Measurements from ENCODE around the gene SPTBN5. TPM values are rescaled to one million over a fixed set of nuclear protein-coding genes. Genes with fewer than 3 reads are reported as not detected.

SPTBN5 gene
- total RNA-seq, 1 donor from 2014 or later = 2.9 TPM

DNA sequence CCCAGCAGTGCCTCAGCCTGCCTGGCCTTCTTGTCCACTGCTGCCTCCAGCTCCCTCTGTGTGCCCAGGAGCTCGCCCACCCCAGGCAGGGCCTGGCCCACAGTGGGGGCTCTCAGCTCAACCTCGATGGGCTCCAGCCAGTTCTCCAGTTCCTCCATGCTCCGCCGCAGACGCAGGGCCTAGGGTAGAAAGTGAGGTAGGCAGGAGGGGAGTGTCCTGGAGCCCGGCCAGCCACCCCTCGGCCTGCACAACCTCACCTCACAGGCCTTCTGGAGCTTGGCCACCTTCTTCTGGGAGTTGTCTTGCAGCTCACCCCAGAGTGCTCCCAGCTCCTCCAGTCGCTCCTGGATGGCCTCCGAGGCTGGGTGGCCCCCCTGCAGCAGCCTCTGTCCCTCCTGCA, 36.5 kb downstream of the SPTBN5 start:
- Mint-ChIP-seq H3K36me3 (ENCODE audit: low read depth) (no peaks in the 10 kb centered on the region), H3K4me1 (ENCODE audit: low read depth) (no peaks in the 10 kb centered on the region), H3K27ac (ENCODE audit: unreplicated experiment) (no peak overlapping the region), H3K9me3 (ENCODE audit: low read depth) (no peaks in the 10 kb centered on the region), H3K27me3 (ENCODE audit: low read depth) (no peaks in the 10 kb centered on the region), H3K4me3 (ENCODE audit: unreplicated experiment) (no peak overlapping the region)
- TF ChIP-seq, protein P1, sequence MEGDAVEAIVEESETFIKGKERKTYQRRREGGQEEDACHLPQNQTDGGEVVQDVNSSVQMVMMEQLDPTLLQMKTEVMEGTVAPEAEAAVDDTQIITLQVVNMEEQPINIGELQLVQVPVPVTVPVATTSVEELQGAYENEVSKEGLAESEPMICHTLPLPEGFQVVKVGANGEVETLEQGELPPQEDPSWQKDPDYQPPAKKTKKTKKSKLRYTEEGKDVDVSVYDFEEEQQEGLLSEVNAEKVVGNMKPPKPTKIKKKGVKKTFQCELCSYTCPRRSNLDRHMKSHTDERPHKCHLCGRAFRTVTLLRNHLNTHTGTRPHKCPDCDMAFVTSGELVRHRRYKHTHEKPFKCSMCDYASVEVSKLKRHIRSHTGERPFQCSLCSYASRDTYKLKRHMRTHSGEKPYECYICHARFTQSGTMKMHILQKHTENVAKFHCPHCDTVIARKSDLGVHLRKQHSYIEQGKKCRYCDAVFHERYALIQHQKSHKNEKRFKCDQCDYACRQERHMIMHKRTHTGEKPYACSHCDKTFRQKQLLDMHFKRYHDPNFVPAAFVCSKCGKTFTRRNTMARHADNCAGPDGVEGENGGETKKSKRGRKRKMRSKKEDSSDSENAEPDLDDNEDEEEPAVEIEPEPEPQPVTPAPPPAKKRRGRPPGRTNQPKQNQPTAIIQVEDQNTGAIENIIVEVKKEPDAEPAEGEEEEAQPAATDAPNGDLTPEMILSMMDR (IDR thresholded peaks at IDR 0.05) = no peak
- DNase-seq (ENCODE audit: low spot score) = no peak

DNA sequence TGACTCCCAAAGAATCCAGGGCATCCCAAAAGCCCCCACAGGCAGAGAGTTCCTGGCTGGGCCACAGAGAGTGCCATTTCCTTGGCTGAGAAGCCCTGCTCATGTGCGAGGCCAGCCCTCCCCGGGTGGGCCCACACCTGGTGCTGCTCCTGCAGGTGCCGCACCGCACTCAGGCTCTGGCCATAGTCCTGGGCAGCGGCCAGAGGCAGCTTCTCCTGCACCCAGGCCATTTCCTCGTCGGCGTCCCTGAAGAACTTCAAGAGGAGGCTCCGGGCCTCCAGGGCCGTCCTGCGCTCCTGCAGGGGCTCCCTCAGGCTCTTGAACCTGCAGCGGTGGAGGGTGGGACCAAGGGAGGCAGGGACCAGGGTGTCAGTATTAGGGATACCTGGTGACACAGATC, 37.1 kb downstream of the SPTBN5 start:
- no peak for DNase-seq (ENCODE audit: low spot score)
- Mint-ChIP-seq H3K4me3 (ENCODE audit: unreplicated experiment) (no peak overlapping the region), H3K9me3 (ENCODE audit: low read depth) (no peaks in the 10 kb centered on the region), H3K27me3 (ENCODE audit: low read depth) (no peaks in the 10 kb centered on the region), H3K27ac (ENCODE audit: unreplicated experiment) (no peak overlapping the region), H3K4me1 (ENCODE audit: low read depth) (no peaks in the 10 kb centered on the region), H3K36me3 (ENCODE audit: low read depth) (no peaks in the 10 kb centered on the region)
- TF ChIP-seq, protein P1 (IDR thresholded peaks at IDR 0.05) = no peak

DNA sequence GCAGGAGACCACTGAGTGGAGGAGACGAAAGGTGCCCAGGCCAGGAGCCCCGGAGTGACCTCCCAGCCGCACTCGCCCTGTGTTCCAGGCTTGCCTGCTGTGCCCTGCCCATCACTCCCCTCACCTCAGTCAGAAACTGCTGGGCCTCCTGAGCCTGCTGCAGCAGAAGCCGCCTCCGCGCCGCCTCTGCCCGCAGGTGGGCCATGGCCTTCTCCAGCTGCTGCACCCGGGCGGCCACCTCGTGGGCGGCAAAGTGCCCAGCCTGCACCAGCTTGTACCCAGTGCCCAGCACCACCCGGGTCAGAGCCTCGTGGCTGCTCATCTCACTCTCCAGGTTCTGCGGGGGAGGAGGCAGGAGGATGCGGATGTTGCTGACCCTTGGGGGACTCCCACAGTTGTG, 37.6 kb downstream of the SPTBN5 start:
- H3K36me3 Mint-ChIP-seq (ENCODE audit: low read depth) = peaks cover under 1% of the 10 kb centered on the region
- no peaks in the 10 kb centered on the region for H3K9me3 Mint-ChIP-seq (ENCODE audit: low read depth)
- TF ChIP-seq, protein P1 (IDR thresholded peaks at IDR 0.05) = no peak
- no peak for DNase-seq (ENCODE audit: low spot score)
- H3K4me1 Mint-ChIP-seq (ENCODE audit: low read depth) = no peaks in the 10 kb centered on the region
- no peak overlapping the region for H3K27ac Mint-ChIP-seq (ENCODE audit: unreplicated experiment)
- H3K27me3 Mint-ChIP-seq (ENCODE audit: low read depth) = no peaks in the 10 kb centered on the region
- H3K4me3 Mint-ChIP-seq (ENCODE audit: unreplicated experiment) = no peak overlapping the region

DNA sequence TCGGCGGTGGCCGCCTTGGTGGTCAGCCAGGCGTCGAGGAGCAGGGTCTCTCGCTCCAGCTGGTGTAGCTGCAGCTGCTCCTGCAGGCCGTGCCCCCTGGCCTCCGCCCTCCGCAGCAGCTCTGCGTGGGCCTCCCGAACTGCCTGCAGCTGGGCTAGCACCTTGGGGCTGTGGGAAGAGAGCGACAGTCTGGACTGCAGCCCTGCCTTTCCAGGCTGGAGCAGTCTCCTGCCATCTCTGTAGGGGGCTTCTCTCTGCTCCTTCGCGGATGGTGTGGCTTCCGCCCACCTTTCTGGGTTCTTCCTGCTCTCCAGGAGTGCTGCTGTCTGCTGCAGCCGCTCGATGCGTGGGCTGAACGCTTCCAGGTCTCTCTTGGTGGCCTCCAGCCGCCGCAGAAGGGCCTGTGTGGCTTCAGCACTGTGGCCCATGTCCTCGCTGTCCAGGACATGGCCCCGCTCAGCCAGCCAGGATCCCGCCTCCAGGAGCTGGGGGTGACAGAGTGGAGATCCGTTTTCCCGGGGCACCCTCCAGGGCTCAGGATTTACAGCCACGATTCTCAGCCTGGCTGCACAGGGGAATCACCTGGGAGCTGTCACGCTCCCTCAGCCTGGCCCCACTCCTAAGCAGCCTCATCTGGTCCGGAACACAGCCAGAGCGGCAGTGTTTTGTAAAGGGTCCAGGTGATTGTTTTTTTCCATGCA, 38.4 kb downstream of the SPTBN5 start:
- no peak overlapping the region for H3K27ac Mint-ChIP-seq (ENCODE audit: unreplicated experiment)
- H3K9me3 Mint-ChIP-seq (ENCODE audit: low read depth) = no peaks in the 10 kb centered on the region
- H3K4me3 Mint-ChIP-seq (ENCODE audit: unreplicated experiment) = no peak overlapping the region
- DNase-seq (ENCODE audit: low spot score) = no peak
- no peaks in the 10 kb centered on the region for H3K27me3 Mint-ChIP-seq (ENCODE audit: low read depth)
- TF ChIP-seq, protein P1 (IDR thresholded peaks at IDR 0.05) = no peak
- no peaks in the 10 kb centered on the region for H3K4me1 Mint-ChIP-seq (ENCODE audit: low read depth)
- peaks cover 1% of the 10 kb centered on the region for H3K36me3 Mint-ChIP-seq (ENCODE audit: low read depth)

DNA sequence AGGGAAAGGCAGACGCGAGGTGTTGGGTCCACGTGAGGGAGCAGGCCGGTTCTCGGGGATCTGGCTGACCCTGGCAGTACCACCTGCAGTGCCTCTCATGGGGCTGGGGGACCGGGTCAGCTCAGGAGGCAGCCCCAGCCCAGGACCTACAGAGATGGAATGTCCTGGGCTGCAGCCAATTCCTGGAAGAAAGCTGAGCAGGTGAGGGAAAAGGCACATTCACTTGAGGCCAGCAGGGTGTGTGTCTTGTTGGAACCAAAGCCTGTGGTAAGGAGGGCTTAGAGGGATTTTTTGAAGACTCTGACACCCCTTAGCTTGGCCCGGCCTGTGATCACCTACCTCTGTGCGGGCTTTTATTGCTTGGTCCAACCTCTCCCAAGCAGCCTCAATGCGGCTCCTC, 39.4 kb downstream of the SPTBN5 start:
- no peaks in the 10 kb centered on the region for H3K4me1 Mint-ChIP-seq (ENCODE audit: low read depth)
- H3K36me3 Mint-ChIP-seq (ENCODE audit: low read depth) = peaks cover 1% of the 10 kb centered on the region
- no peaks in the 10 kb centered on the region for H3K27me3 Mint-ChIP-seq (ENCODE audit: low read depth)
- no peaks in the 10 kb centered on the region for H3K9me3 Mint-ChIP-seq (ENCODE audit: low read depth)
- TF ChIP-seq, protein P1 (IDR thresholded peaks at IDR 0.05) = no peak
- H3K27ac Mint-ChIP-seq (ENCODE audit: unreplicated experiment) = no peak overlapping the region
- H3K4me3 Mint-ChIP-seq (ENCODE audit: unreplicated experiment) = no peak overlapping the region
- DNase-seq (ENCODE audit: low spot score) = no peak
